ENCODE results near the gene ANTXR2.

Gene ANTXR2

DNA sequence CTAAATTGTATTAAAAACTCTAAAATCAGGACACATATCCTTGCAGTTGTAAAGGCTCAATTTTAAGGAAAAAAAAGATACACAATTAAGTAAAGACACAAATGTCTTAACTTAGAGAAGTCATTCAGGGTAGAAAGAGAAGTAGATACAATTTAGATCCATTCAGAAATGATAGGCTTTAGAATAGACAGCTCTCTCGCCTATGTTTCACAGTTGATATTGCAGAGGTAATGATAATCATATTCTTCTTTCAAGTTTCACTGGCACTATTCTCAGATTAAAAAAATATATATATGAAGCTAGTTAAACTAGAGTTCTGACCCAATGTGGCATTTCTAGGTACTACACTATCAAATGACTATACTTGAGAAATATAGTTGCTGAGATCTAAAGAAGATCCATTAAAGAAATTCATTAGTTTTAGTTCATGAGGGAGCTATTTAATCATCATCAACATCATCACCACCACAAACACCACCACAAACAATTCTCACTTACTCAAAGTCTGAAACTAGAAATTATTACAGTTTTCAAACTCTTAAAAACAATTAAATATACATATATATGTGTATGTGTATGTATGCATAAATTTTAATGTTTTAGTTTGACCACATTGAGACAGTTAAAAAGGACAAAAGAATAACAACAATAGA lies 93.1 kb downstream of the ANTXR2 start:
- DNase-seq, result no peak

GRCh38 chr4:79977131-79977840 lies 95.7 kb downstream of the ANTXR2 start:
- no peak for DNase-seq

GRCh38 chr4:79964400-79965211 lies 108.4 kb downstream of the ANTXR2 start:
- no peak for DNase-seq

DNA sequence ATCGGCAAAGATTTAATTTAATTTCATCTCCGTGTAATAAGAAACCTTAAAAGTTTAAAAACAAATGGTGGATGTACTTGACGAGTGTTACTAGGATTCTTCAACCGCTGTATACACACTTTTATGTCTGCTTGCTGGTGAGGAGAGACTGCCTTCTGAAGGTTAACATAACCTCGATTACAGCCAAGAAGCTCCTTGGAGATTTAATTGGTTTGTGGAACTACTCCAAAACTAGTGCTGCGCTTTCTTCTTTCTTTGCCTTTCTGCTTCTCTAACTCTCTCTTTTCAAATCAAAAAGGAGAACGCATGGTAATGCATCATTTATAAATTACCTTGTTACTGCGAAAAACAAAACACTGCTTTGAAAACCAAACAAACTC lies 109.0 kb downstream of the ANTXR2 start:
- no peak for DNase-seq

GRCh38 chr4:79959652-79960051 lies 113.4 kb downstream of the ANTXR2 start:
- DNase-seq, result no peak

DNA sequence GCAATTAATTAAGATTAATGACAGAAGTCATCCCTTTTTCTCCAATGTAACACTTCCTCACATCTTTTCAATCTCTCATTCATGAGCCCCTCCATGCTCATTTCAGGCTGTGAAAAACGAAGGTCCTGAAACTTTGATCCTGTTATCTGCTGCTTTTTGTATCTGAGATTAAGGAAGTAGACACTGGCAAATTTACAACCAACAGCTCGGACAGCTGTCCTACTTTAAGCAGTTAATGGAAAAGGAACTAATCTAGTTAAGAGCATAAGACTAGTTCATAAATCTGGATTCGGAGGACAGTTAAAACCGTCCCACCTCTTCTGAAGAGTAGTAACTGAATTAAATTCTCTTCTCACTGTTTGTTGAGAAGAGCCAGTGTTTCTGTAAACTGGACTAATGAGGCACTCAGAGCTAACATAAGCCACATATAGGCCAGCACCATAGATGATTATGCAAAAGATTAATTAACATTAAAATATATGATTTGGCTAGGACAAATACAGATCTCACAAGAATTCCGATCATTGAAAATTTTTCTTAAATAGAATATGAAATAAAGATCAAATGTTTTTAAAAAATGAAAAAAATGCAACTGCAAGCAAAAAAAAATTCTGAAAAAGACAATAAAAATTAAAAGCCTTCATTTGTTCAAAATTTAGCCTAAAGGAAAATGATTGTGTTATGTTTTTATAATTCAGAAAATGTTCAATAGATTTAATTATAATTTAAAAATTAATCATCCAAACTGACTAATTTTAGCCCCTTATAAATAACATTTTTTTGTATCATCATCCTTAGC lies 114.4 kb downstream of the ANTXR2 start:
- DNase-seq, result no peak

DNA sequence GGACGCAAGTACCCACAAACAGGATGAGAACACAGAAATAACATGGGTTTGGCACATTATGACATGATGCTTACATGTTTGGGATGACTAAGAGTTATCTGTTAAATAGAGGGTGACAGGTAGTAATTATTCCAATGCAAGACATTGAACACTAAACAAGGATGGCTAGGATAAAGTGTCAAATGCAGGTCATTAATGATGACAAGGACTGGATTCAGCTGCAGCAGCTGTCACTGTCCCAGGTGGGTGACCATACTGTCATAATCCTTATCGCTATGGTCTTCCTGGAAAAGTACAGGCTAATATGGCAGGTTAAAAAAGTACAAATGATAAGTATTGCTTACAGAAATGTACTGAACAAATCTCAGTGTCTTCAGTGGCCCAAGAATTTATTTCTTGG lies 123.9 kb downstream of the ANTXR2 start:
- DNase-seq, result no peak

- no peak for DNase-seq
Observed at GRCh38 chr4:79948739-79949138, 124.3 kb downstream of the ANTXR2 start.

DNA sequence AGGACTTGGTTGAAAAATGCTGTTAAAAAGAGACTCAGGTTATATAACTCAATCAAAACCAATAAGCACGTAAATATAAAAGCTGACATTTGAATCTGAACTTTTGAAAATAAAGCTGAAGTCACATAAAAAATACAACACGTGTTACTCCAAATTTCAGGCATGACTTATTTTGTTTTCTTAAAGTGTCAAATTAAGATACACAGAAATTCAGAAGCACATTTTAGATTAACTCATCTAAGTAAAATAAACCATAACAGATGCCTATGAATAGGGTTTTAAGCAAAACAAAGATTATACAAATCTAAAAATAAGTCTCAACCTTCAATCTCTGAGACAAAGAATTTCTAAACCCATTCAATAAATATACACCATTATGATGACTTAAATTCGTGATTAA lies 124.8 kb downstream of the ANTXR2 start:
- DNase-seq, result no peak

GRCh38 chr4:79947386-79947785 lies 125.6 kb downstream of the ANTXR2 start:
- DNase-seq, result no peak

- DNase-seq, result no peak
Observed at GRCh38 chr4:79935274-79935673, 137.8 kb downstream of the ANTXR2 start.

- DNase-seq, result no peak
Observed at GRCh38 chr4:79934660-79935059, 138.4 kb downstream of the ANTXR2 start.

- DNase-seq, result no peak
Observed at GRCh38 chr4:79927931-79928330, 145.1 kb downstream of the ANTXR2 start.

- DNase-seq, result no peak
Observed at GRCh38 chr4:79923281-79923680, 149.7 kb downstream of the ANTXR2 start.

DNA sequence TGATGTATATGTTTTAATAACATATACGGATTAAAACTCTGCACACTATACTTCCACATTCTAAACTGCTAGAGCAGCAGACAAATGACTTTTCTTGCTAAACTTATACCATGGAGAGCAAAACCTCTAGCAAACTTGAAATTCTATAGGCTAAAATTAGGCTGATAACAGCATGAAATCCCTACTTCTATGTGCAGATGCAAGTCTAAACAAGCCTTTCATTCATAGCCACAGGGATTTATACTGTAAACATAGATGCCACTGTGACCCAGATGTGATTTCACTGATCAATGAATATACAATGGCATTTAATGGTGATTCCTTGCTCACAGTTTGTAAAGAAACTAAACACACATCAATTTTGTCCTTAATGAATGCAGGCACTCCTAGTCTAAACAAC lies 151.0 kb downstream of the ANTXR2 start:
- DNase-seq, result no peak

DNA sequence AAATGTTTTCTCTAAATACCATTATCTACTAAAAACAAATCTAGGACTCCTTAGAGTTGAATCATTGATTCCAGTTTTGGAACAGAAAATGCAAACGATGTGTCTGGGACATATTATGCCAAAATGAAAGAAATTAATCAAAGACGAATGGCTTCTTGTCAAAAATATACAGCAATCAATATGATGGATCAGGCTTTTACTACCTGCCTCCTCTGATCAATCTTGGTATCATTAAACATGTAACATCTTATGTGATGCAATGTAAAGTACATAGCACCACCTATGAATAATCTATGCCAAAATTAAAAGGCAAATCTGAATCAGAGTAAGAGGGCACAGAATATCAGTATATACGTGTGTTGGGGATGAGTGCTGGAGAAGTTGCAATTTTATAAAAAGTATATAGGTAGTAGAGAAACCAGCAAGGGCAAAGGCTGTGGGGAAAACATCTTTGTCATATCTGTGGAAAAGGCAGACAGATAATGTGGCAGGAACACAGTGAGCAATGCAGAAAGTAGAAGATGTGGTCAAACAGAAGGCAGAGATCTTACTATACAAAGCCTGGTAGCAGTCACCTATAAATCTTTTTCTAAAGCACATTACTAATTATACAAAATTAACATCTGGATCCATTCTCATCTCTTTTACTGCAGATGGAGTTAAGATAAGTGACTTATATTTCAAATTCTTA lies 152.7 kb downstream of the ANTXR2 start:
- no peak for DNase-seq

GRCh38 chr4:79918292-79918691 lies 154.7 kb downstream of the ANTXR2 start:
- no peak for DNase-seq

GRCh38 chr4:79917246-79917645 lies 155.8 kb downstream of the ANTXR2 start:
- no peak for DNase-seq

GRCh38 chr4:79915246-79915645 lies 157.8 kb downstream of the ANTXR2 start:
- DNase-seq, result no peak

DNA sequence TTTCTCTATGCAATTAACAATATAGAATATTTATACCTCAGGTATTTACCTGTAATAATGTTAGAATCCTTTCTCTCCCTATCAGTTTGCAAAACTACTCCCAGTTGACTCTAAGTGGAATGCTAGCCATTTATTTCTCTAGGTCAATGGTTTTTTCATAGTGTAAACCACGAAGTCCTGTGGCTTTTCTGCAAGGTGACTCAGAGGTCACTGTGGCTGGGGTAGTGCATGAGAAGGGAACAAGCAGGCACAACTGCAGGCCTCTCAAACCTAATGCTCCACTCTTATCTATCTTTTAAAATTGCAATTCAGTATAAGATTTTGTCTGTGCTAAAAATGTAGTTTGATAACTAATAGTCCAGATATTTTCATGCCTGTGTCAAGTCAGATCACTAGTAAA lies 159.4 kb downstream of the ANTXR2 start:
- DNase-seq, result no peak

- no peak for DNase-seq
Observed at GRCh38 chr4:79907001-79907400, 166.0 kb downstream of the ANTXR2 start.

GRCh38 chr4:79906303-79906702 lies 166.7 kb downstream of the ANTXR2 start:
- DNase-seq, result no peak

DNA sequence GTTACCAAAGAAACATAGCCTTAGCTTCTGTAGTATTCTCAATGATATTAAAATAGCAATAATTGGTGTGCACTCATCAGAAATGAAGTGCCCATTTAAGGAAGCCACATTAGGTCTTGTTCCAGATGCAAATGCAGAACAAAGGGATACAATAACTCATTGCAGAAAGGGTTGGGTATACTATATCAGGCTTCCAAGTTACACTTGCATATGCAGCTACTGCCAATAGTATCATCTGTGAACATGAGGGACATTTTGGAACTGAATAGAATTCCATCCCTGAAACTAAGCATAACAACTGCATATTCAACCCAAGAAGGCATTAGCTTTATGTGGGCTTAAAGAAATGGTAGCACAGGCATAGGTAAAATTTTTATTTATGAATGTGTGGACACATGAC lies 167.8 kb downstream of the ANTXR2 start:
- DNase-seq, result no peak

Data from amniotic stem cell (primary cell).